ENCODE measurements around the gene MBNL1.

GRCh38 chr3:152321955-152322377, 53.2 kb downstream of the MBNL1 start:
- no peak for TF ChIP-seq CTCF (IDR thresholded peaks at IDR 0.05; ENCODE audit: borderline replicate concordance, extremely low read depth, low read length, poor library complexity, severe bottlenecking)
- no peak for TF ChIP-seq EZH2 (IDR thresholded peaks at IDR 0.05; ENCODE audit: borderline replicate concordance, low read depth, low read length, severe bottlenecking)

All from DND-41 (cell line).